Measurements from ENCODE around the gene TRIM28.
A peak's percentile ranks its signal among the peaks of the same experiment; 100 is the strongest.

Gene TRIM28

DNA sequence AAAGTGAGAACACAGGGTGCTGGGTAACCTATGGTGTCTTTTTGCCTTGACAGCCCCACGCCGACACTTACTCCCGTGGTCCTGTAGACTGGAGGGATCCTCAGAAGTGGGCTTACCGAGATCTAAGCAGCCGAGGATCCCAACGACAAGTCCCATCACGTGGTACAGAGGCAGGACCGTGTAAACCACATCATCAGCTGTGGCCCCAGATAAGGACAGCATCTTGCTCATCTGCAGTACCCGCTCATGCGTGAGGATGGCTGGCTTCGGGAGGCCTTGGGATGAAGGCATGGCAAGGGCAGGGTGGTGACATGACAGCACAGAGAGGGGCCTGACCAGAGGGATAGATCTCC, 34.2 kb upstream of the TRIM28 start:
- TF ChIP-seq, protein P1, sequence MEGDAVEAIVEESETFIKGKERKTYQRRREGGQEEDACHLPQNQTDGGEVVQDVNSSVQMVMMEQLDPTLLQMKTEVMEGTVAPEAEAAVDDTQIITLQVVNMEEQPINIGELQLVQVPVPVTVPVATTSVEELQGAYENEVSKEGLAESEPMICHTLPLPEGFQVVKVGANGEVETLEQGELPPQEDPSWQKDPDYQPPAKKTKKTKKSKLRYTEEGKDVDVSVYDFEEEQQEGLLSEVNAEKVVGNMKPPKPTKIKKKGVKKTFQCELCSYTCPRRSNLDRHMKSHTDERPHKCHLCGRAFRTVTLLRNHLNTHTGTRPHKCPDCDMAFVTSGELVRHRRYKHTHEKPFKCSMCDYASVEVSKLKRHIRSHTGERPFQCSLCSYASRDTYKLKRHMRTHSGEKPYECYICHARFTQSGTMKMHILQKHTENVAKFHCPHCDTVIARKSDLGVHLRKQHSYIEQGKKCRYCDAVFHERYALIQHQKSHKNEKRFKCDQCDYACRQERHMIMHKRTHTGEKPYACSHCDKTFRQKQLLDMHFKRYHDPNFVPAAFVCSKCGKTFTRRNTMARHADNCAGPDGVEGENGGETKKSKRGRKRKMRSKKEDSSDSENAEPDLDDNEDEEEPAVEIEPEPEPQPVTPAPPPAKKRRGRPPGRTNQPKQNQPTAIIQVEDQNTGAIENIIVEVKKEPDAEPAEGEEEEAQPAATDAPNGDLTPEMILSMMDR (conservative IDR thresholded peaks at IDR 0.05; ENCODE audit: low read depth, low read length) = no peak
- DNase-seq (ENCODE audit: low read depth) = no peak
- no peak overlapping the region for H3K4me3 ChIP-seq (ENCODE audit: low read length)

DNA sequence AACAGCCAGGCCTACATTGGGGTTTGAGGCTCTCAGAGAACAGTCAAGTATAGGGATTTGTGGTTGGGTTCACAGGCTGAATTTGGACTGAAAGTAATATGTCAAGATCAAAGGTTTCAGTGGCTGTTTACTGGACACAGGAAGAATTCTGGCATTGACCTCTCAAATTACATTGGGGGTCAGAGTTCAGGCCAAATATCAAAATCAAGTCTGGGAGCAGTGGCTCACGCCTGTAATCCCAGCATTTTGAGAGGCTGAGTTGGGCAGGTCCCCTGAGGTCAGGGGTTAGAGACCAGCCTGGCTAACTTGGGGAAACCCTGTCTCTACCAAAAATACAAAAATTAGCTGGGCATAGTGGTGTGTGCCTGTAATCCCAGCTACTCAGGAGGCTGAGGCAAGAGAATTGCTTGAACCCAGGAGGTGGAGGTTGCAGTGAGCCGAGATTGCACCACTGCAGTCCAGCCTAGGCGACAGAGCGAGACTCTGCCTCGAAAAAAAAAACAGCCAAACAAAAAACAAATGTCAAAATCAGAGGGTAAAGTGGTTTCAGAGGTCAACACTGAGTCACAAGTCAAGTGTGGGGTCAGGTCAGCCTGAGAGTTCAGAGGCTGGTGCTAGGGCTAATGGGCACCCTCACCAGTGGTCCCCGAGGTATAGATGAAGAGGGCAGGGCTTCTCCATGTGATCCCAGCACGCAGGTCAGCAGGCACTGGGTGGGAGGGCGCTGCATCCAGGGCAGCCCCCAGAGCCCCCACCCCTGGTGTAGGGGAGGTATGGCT, 33.6 kb upstream of the TRIM28 start:
- no peak overlapping the region for H3K4me3 ChIP-seq (ENCODE audit: low read length)
- TF ChIP-seq, protein P1 (conservative IDR thresholded peaks at IDR 0.05; ENCODE audit: low read depth, low read length) = no peak
- DNase-seq (ENCODE audit: low read depth) = no peak

DNA sequence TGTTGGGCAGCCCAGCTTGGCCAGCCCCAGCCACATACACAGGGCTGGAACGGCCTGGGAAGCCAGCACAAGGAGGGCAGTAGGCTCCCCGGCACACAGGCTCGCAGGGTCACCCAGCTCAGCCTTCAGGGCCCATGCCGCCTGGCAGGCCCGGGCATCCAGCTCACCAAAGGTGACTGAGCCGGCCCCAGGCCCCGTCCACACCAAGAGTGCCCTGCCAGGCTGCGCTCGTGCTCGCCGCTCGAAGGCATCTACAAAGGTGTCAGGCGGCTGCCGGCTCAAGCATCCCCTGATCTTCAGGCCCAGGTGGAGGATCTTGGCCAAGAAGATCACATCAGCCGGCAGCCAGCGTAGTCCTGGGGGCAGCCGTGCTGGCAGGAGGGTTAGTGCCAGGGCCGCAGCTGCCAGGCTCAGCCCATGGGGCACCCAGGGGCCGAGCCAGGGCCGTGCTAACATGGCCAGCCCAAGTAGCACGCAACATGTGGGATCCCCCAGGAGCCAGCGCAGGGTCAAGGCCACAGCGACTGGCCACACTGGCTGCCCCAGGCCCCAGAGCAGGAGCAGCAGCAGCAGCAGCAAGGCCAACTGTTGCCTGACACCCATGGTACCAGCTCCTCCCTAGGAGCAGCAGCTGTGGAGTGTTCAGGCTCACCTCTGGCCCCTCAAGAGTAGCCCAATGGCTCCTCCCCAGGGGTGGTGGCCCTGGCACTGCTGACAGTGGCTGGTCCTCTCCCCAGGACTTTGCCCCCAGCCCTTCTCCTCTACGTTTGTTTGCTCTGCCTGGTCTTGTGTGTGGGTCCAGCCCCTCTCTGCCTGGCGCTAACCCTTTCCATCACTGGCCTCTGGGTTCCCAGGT, 32.3 kb upstream of the TRIM28 start, which contains the start of gene SLC27A5:
Gene SLC27A5 (minus strand): TSS at position 640 of the 856 bp plus-strand sequence. CDS start 37 bp downstream, at position 603.
- TF ChIP-seq, protein P1 (conservative IDR thresholded peaks at IDR 0.05; ENCODE audit: low read depth, low read length) = no peak
- no peak for DNase-seq (ENCODE audit: low read depth)

DNA sequence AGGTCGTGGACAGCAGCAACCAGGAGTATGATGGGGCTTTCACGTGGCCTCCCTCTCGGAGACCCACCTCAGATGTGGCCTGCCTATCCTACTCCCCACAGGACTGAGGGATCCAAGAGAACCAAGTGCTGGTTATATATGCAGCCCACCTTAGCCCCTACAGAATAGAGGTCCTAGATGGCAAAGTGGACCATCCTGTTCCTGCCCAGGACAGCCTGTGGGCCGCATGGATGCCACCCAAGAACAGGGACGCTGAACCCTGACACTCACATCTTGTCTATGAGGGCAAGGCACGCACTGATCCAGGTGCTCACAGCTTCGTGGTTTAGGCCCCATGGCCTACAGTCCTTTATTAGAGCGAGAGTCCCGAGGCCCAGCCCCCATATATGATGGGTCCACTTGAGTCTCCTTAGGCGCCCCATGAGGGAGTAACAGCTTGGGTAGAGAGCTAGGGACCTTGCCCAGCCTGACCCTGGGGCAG, 30.6 kb upstream of the TRIM28 start:
- H3K4me3 ChIP-seq (ENCODE audit: low read length) = no peak overlapping the region
- no peak for DNase-seq (ENCODE audit: low read depth)
- TF ChIP-seq, protein P1 (conservative IDR thresholded peaks at IDR 0.05; ENCODE audit: low read depth, low read length) = no peak

More for the DNA sequence above, 32.3 kb upstream of the TRIM28 start, which contains the start of gene SLC27A5:
- H3K4me3 ChIP-seq (ENCODE audit: low read length) = no peak within 1 kb of the TSS

DNA sequence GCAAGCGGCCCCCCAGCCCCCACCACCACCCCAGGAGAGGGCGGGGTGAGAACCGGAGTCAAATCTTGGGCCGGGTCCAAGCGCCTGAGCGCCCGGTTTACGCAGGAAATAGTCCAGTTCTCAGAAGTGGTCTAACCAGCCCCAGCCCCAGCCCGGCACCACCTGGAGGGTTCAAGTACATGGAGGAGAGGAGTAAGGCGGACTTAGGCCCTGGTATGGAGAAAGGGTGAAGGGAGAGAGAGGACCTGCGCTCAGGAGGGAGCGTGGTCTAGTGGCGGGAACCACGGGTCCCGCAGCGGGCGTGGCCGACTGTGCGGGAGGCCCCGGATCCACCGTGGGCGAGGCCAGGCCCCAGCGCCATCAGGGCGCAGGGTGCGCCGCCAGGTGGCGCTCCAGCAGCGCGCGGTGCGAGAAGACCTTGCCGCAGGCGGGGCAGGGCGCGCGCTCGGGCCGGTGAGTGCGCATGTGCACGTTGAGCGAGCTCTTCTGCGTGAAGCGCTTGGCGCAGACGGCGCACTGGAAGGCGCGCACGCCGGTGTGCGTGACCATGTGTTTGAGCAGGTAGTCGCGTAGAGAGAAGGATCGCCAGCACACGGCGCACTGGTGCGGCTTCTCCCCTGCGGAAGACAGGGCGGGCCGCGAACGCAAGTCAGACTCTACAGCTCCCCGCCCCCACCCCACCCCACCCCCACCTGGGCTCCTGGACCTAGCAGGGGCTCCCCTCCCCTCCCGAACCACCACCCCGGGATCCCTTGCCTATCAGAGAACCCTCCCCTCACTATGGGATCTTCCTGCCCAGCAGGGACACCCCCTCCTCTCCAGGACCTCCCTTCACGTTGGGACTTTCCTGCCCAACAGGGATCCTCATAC, 29.9 kb upstream of the TRIM28 start:
- peak; percentile 53 for DNase-seq (ENCODE audit: low read depth)
- TF ChIP-seq, protein P1 (conservative IDR thresholded peaks at IDR 0.05; ENCODE audit: low read depth, low read length) = peak; percentile 76
- peak overlapping the region; percentile 51 for H3K4me3 ChIP-seq (ENCODE audit: low read length)

DNA sequence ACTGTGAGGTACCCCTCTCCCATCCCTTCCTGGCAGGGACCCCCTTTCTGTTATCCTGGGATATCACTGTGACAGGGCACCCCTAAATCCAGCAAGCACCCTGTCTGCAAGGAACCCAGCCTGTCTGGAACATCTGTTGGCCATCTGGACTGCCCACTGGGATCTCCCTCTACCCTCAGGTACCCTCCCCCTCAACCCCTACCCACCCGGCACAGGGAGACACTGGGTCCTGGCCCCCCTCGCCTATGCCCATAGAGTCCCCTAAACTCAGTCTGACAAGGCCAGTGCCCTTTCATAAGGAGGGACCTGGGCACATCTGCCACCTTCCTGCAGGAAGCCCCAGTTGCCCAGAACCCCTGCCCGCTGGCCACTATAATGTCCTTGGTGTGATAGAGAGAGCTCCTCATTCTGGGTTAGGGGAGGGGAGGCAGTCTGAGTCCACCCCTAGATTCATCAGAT, 29.3 kb upstream of the TRIM28 start:
- H3K4me3 ChIP-seq (ENCODE audit: low read length) = peak overlapping the region; percentile 51
- DNase-seq (ENCODE audit: low read depth) = no peak
- TF ChIP-seq, protein P1 (conservative IDR thresholded peaks at IDR 0.05; ENCODE audit: low read depth, low read length) = no peak

Data from retinal pigment epithelial cell (primary cell).